Suppressor macrophage (primary cell): ENCODE measurements around the gene G6PD.
"Not testable (repeated sequence)": the region's sequence is repeated elsewhere in the genome, so short reads cannot be mapped to it uniquely, and the experiment has no call there.

Experiments
- DNase-seq, 4 experiments: peaks; one replicate each; pipeline ENCODE4 v3.0.0-alpha.2; 2020 to 2022

G6PD gene

DNA sequence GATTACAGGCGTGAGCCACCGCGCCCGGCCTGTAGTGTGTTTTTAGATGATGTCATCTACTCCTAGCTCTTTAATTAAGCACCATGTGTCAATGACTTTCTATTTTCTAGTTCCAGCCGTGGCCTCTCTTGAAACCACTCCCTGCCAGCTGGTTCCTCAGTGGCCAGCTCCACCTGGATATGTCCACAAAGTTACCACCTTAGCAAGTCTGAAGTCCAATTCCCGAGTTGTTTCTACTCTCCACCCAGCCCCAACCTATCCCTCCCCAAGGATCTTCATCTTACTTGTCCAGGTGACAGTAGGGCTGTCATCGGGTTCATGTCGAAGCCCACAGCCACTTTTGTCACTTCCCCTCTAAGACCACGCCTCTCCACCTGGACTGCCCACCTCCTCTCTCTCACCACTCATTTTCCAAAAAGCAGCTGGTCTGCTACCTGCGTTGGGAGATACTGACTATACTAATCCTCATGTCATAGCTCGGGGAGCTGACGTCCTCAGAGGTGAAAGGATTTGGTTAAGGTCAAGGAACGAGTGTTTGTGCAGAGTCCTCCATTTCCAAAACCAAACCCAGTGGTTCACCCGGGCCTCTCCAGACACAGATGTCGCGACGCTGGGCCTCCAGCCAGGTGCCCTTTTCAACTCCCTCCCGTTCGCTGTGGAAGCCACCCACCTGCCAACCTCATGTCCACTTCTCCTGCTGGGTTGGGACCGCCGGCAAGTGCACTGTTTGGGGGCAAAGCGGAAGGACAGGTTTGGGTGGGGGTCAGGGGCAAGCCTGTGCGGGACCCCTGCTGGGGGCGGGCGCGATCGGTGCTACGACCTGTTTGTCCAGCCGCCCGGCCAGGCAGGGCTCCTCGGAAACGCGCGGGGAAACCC is 31.3 kb downstream of the G6PD start:
- DNase-seq = peak in 2 of 4 experiments; percentile 14 to 18

DNA sequence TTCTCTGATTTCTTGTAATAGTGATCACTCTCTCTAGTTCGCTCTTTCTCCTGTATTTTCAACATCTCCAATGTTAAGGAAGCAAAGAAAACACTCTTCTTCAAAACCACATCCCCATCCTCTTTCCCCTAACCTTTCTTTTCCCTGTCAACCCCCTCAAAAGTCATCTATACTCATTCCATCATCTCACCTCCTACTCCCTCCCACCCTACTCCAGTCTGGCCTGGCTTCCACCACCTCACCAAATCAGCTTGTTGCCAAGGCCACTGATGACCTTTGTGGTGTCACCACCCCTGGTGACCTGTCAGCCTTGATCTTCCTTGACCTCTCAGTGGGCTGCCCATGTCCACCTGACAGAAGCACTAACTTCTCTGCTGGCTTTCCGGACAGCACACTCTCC is 32.9 kb downstream of the G6PD start:
- DNase-seq = peak; percentile 34 to 64 (median 52)

DNA sequence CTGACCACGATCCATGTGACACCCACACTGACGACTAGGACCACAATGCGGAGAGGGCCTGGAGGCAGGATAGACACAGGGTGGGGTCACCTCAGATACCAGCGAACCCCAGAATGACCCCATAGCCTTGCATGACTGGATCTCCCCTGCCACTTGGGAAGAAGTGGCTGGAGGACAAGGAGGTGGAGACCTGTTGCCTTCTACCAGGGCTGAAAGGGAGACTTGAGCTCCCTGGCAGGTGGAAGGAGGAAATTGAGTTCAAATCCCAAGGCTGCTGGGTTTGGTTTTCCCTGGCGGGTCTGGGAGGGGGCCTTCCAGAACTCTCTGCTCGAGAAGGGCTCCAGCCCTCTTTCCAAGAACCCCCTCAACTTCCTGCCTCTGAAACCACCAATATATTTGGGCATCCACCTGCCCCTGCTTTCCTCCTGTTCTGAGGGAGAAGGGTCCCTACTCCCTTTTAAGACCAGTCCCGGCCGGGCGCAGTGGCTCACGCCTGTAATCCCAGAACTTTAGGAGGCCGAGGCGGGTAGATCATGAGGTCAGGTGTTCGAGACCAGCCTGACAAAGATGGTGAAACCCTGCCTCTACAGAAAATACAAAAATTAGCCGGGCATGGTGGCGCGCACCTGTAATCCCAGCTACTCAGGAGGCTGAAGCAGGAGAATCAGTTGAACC is 33.6 kb downstream of the G6PD start:
- DNase-seq = no peak

DNA sequence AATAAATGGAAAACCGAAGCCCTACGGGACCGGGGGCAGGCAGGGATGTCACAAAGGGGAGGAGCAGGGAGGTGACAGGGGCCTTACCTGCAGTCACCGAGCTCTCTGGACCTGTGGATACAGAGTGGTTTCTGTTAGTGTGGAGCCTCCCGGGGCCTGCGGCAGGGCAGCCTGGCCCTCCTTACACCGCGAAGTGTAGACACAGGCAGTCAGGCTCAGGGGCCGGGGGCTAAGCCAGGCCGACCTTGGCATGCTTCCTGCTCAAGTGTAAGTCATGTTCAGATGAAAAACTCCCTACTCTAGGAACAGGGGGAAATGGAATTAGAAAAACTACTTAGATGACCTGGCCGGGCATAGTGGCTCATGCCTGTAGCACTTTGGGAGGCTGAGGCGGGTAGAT is 34.9 kb downstream of the G6PD start:
- no peak for DNase-seq

GRCh38 chrX:154509455-154509854 is 37.2 kb downstream of the G6PD start:
- no peak for DNase-seq

DNA sequence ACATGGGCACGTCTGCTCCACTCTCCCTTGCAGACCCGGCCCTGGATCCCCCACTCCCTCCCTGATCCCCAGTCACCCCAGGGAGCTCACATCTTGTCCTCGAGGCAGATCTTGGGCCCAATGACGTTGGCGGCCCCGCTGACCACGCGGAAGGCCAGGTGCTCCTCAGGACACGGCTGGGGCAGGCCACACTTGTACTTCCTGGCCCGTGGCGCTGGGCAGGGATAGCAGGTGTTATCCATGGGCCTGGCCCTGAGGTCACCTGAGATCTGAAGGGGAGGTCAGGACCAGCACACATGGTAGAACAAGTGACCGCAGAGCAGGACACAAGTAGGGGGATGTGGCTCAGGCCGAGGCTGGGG is 38.3 kb downstream of the G6PD start:
- no peak for DNase-seq

- DNase-seq = no peak
Measured at GRCh38 chrX:154507673-154508383, 38.8 kb downstream of the G6PD start.

DNA sequence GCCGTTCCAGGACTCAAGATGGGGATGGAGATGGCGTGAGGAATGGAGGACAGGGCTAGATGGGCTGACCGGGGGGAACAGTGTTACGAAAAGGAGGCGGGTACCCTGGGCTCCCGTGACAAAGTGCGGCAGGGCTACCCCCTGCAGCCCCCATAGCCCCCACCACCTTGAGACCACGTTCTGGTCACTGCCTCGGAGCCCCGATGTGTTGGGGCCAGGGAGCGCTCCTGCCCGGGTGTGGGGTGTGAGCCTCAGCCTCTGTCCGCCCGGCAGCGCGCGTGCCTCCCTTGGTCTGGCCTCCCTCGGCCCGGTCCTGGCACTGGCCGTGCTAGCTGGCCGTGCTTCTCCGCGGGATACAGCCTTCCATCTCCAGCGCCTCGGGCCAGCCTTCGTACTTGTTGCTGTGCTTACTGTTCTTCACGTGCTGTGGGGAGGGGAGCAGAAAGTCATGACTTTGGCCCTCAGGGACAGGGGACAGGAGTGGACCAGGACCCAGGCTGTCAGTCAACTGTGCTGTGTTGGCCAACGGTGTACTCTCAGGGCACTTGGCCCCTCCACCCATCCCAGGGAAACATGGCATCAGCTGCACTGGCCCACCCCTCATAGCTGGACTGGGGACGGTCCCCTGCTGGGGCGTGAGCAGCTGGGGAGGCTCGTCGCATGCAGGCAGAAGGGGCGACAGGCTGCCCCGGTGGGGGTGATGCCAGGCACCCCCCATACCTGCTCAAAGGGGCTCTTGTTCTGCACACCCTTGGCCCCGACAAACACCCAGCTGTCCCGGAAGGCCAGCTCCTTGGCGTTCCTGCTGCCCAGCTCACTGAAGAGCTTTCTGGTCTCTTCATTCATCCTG is 39.9 kb downstream of the G6PD start:
- no peak for DNase-seq

- DNase-seq = peak in 3 of 4 experiments; percentile 29 to 37 (median 36)
Measured at GRCh38 chrX:154505734-154506133, 40.9 kb downstream of the G6PD start.

GRCh38 chrX:154502989-154503388 is 43.7 kb downstream of the G6PD start:
- peak in 2 of 4 experiments; percentile 14 to 21 for DNase-seq

- no peak for DNase-seq
Measured at GRCh38 chrX:154502098-154502497, 44.5 kb downstream of the G6PD start.

DNA sequence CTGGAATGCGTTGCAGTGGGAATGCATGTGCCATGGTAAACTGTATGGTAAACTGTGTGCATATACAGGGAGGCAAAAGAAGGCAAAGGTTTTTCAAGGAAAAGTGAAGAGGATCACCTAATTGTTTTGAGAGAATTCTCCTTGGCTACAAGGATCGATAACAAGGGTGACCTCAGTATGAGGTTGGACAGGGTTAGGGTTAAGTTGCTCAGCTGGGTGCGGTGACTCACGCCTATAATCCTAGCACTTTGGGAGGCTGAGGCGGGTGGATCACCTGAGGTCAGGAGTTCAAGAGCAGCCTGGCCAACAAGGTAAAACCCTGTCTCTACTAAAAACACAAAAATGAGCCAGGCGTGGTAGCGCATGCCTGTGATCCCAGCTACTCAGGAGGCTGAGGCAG is 45.2 kb downstream of the G6PD start:
- DNase-seq = not testable (repeated sequence)

DNA sequence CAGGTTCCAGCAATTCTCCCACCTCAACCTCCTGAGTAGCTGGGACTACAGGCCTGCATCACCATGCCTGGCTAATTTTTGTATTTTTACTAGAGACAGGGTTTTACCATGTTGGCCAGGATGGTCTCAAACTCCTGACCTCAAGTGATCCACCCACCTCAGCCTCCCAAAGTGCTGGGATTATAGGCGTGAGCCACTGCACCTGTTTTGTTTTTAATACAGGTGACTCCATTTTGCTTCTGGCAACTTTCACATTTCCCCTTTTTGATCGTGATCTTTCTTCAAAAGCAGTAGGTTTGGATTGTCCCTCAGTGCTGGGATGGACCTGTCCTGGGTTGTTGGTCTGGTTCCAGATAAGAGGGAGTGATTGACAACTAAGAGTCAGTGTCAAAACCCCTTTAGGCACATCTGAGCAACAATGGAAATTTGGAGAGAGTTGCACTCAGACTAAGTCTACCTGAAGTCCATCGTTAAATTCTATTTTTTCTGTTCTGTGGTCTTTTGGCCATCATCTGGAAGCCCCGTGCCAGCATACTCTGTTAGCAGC is 50.0 kb downstream of the G6PD start:
- DNase-seq = not testable (repeated sequence)

DNA sequence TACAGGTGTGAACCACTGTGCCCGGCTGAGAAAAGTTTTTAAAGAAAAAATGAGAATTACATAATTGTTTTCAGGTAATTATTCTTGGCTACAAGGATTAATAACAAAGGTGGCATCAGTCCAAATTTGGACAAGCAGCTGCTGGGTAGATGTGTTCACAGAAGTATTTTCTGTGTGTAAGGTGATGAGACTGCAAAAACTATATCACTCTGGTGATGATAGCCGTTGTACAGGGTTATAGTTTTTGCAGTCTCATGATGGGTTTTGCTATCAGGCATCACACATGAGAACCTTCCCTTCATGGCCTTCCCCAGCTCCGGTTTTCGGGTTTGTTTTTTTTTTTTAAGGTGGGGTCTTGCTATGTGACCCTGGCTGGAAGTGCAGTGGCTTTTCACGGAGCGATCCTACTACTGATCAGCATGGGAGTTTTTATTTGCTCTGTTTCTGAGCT is 51.1 kb downstream of the G6PD start:
- DNase-seq = no peak

DNA sequence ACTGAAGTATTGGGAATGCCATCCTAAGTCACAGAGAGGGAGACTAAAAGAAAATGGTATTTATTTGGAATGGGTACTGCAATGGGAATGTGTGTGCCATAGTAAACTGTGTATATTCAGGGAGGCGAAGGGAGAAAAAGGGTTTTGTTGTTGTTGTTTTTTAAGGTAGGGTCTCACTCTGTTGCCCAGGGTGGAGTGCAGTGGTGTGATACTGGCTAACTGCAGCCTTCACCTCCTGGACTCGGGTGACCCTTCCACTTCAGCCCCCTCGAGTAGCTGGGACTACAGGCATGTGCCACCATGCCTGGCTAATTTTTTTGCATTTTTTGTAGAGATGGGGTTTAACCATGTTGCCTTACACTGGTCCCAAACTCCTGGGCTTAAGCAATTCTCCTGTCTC is 51.9 kb downstream of the G6PD start:
- no peak for DNase-seq

- peak; percentile 91 to 96 (median 94) for DNase-seq
Measured at GRCh38 chrX:154490414-154491083, 56.1 kb downstream of the G6PD start, which contains the start of gene SLC10A3. SLC10A3 (minus strand) TSS chrX:154490629; CDS start chrX:154488940, 1,689 bp downstream.

DNA sequence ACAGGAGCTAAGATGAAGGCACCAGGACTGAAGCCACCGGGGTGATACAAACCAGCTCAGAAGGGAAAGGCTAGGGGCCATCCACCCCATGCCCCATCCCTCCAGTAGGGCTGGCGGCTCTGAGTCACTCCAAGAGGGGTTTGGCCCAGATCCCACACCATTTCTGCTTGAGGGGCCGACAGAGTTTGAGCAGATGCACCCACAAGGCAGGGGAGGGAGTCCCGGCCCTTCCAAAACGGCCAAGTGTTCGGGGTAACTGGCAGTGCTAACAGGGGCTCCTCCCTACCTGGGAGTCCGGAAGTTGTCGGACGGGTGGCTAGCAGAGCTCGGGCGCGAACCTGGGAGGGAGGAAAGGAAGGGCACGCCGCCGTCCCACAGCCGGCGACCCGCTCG is 56.6 kb downstream of the G6PD start:
- DNase-seq = peak in 3 of 4 experiments; percentile 10 to 37 (median 22)

- no peak for DNase-seq
Measured at GRCh38 chrX:154489182-154489581, 57.5 kb downstream of the G6PD start.

GRCh38 chrX:154488336-154489075 is 58.1 kb downstream of the G6PD start:
- no peak for DNase-seq

- no peak for DNase-seq
Measured at GRCh38 chrX:154487518-154488290, 58.9 kb downstream of the G6PD start.
